Epidermal melanocyte (primary cell): ENCODE results near the gene MRI1.
"Not testable (repeated sequence)": the region's sequence is repeated elsewhere in the genome, so short reads cannot be mapped to it uniquely, and the experiment has no call there.

Experiments
- DNase-seq: peaks from one replicate; pipeline ENCODE4 v3.0.0; 2011; ENCODE audit warnings: low spot score; ENCODE audit not compliant: insufficient read length

Gene MRI1

DNA sequence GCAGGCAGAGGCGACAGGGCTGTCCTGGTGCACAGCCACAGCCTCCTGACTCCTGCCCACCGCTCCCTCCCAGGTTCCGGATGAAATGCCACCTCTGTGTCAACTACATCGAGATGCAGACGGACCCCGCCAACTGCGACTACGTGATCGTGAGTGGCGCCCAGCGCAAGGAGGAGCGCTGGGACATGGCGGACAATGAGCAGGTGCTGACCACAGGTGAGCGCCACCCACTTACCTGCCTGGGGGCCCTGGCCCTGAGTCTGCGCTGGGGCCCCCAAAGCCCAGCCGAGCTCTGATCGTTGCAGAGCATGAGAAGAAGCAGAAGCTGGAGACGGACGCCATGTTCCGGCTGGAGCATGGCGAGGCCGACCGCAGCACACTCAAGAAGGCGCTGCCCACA, 5.5 kb upstream of the MRI1 start:
- no peak for DNase-seq

- no peak for DNase-seq
Measured at GRCh38 chr19:13761423-13761822, 2.9 kb upstream of the MRI1 start.

DNA sequence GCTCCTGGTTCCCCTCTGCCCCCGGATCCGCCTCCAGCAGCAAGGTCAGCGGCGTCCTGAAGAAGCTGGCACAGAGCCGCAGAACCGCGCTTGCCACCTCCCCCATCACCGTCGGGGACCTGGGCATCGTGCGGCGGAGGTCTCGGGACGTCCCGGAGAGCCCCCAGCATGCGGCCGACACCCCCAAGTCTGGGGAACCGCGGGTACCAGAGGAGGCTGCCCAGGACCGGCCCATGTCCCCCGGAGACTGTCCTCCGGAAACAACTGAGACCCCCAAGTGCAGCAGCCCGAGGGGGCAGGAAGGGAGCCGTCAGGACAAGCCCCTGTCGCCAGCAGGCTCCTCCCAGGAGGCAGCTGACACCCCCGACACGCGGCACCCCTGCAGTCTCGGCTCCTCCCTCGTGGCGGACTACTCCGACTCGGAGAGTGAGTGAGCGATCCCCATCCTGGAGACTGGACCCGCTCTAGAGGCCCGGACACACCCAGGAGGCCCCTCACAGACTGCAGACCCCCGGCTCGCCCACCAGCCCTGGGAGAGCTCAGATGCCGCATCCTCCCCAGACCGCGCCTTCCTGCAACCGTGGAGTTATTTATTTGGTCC, 1.6 kb upstream of the MRI1 start:
- DNase-seq: no peak

- DNase-seq: no peak
Measured at GRCh38 chr19:13763265-13763664, 1.1 kb upstream of the MRI1 start.

GRCh38 chr19:13764821-13765394, 586 bp downstream of the MRI1 start:
- DNase-seq: no peak

DNA sequence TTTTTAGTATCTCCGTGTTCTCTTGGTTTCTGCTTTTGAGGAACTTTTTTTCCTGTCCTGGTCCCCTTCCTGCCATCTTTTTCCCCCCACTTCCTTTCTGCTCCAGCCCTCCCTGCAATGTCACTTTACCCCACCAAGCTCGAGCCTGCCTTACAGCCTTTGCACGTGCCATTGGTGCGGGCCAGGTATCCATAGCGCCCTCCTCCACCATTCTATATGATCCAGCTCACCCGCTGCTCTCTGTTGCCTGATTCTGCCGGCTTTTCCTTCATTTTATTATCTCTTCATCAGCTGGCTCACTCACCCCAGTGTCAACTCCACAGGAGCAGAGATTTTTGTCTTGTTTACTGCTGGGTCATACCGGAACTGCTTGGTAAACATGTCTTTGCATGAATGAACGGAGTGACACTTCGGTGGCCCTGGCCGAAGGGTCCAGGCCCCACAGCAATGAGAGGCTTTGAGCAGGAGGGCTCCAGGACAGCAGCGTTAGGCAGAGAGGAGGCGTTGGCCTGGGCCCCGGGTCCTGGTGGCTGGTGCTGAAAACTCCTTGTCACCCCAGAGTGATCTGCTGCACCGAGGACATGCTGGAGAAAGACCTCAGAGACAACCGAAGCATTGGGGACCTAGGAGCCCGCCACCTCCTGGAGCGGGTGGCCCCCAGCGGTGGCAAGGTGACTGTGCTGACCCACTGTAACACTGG, 1.2 kb downstream of the MRI1 start:
- no peak for DNase-seq

DNA sequence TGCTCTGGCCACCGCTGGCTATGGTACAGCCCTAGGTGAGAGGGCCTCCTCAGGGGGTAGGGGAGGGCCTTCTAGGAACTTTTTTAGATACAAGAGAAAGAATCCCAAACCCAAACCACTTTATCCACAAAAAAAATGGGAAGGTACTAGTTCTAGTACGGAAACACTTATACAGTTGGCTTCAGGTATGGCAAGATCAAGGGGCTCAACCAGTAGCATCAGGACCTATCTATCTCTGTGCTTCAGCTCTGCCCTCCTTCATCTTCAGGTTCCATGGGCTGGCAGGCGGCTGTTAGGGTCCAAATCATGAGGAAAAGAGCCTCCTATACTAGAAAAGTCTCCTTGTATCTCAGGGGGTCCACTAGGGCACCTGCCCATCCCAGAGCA, 1.8 kb downstream of the MRI1 start:
- DNase-seq: no peak

GRCh38 chr19:13768510-13768909, 4.2 kb downstream of the MRI1 start:
- DNase-seq: no peak

DNA sequence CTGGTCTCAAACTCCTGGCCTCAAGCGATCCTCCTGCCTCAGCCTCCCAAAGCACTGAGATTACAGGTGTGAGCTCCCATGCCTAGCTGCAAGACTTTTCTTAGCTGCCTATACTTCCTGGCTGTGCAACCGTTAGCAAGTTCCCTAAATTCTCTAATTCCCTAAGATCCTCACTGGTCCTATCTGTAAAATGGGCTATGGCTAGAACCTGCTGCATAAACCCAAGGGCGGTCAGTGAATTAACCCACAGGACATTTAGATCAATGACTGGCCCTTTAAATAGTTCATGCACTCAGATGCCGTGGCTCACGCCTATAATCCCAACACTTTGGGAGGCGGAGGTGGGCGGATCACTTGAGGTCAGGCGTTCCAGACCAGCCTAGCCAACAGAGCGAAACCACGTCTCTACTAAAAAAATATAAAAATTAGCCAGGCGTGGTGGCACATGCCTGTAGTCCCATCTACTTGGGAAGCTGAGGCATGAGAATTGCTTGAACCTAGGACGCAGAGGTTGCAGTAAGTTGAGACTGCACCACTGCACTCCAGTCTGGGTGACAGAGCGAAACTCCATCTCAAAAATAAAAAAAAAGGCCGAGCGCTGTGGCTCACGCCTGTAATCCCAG, 5.8 kb downstream of the MRI1 start:
- no peak for DNase-seq

- DNase-seq: peak; percentile 98
Measured at GRCh38 chr19:13774217-13775191, 10.2 kb downstream of the MRI1 start, which contains the start of gene C19orf53. Gene C19orf53 (plus strand): TSS chr19:13774456. CDS start chr19:13774478, 22 bp downstream.

GRCh38 chr19:13778398-13778797, 14.1 kb downstream of the MRI1 start:
- no peak for DNase-seq

- DNase-seq: no peak
Measured at GRCh38 chr19:13778847-13779246, 14.5 kb downstream of the MRI1 start.

GRCh38 chr19:13779794-13780193, 15.5 kb downstream of the MRI1 start:
- not testable (repeated sequence) for DNase-seq

GRCh38 chr19:13781547-13781946, 17.2 kb downstream of the MRI1 start:
- peak; percentile 93 for DNase-seq

GRCh38 chr19:13782537-13782936, 18.2 kb downstream of the MRI1 start:
- no peak for DNase-seq

DNA sequence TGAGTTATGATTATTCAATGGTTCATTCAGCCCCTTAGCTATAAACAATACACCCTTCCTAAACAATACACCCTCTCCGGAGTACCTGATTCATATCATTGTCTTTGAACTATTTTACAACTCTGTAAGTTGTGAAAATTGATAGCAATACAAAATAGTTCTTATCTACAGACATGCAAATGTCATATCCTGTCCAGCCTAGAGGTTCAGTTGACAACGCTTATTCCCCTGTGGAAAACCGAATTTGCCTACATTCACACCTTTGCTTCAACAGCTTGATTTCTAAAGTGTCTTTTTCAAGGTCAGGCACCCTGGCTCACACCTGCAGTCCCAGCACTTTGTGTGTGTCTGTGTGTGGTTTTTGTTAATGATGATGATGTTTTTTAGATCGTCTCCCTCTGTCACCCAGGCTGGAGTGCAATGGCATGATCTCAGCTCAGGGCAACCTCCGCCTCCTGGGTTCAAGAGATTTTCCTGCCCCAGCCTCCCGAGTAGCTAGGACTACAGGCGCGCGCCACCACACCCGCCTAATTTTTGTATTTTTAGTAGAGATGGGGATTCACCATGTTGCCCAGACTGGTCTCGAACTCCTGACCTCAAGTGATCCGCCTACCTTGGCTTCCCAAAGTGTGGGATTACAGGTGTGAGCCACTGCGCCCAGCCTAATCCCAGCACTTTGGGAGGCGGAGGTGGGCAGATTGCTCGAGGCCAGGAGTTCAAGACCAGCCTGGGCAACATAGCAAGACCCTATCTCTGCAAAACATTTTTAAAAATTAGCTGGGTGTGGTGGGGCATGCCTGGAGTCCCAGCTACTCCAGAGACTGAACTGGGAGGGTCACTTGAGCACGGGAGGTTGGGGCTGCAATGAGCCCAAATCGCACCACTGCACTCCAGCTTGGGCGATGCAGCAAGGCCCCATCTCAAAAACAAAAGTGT, 19.5 kb downstream of the MRI1 start:
- no peak for DNase-seq

DNA sequence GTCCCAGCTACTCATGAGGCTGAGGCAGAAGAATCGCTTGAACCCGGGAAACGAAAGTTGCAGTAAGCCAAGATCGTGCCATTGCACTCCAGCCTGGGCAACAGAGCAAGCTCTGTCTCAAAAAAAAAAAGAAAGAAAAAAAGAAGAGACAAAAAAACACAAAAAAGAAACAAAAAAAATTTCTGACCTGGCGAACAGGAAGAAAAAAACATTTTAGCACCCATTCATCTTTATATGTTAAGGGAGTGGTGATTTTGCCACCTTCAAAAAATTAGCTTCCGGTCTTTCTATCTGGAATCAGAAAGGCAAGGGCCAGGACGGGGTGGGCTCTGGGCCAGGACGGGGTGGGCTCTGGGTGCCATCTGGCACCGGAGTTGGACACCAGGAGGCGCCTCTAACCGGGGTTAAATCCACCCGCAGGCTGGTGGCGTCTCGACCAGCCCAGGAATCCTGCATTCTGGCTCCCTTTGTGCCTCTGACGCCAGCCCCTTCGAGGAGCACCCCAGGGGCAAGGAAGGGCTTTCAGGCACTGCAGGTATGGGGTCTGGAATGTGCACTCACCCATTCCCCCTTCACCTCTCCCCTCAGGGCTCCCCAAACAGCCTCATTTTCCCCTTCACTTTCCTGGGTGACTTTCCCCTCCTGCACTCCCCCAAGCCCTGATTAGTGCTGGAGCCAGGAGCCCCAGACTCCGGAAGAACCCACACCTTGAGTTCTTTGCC, 20.6 kb downstream of the MRI1 start:
- DNase-seq: peak; percentile 27

DNA sequence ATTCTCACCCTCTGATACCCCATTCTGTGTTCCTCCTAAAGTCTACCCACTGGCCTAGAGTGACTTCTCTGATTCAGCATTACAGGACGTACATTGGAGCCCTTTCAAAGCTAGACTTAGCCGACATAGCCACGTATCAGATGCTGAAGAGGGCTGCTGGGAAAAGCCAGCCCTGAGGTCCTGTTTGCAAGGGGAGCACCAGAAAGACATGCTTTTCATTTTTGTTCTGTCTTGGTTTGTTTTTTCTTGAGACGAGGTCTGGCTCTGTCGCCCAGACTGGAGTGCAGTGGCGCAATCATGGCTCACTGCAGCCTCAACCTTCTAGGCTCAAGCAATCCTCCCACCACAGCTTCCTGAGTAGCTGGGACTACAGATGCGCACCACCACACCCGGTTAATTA, 24.7 kb downstream of the MRI1 start:
- DNase-seq: no peak

- no peak for DNase-seq
Measured at GRCh38 chr19:13790354-13790753, 26.0 kb downstream of the MRI1 start.
